SK-N-SH (cell line): ENCODE results near the gene YPEL3. TPM values are rescaled to one million over a fixed set of nuclear protein-coding genes. Genes with fewer than 3 reads are reported as not detected.

ENCODE experiments used
- CTCF ChIA-PET: fragments of 300-600, 350-600 bp; formaldehyde crosslinking; extraction: SDS; loops from one replicate; lab custom pipeline; 2021; lab: Yijun Ruan, JAX
- POLR2A ChIA-PET: fragments of 350-600 bp; sonication (Branson Sonifier 250); formaldehyde crosslinking; extraction: SDS; loops from one replicate; lab custom pipeline; 2020; ENCODE audit warnings: antibody characterized with exemption, inconsistent platforms; lab: Yijun Ruan, JAX
- DNase-seq: peaks from one replicate; pipeline ENCODE4 v3.0.0; 2012
- H2AFZ ChIP-seq: fragments of 200-600 bp; sonication (generic); 2 replicates; pipeline ENCODE4 v1.8.1; 2016; ENCODE audit warnings: antibody characterized with exemption, mild to moderate bottlenecking, low read depth
- H3F3A ChIP-seq: fragments of 200-600 bp; sonication (generic); replicated peaks from 2 replicates; pipeline ENCODE3; 2016; ENCODE audit warnings: antibody characterized with exemption, mild to moderate bottlenecking; ENCODE audit not compliant: insufficient read depth
- H3K27ac ChIP-seq, 2 experiments: fragments of 200-500 bp in 1 of 2; fragments of 200-600 bp in 1 of 2; sonication (Bioruptor generic) in 1 of 2; sonication (generic), shearing (Covaris generic) in 1 of 2; 2 replicates each; pipeline versions ENCODE4 v1.5.1 to v1.6.1; 2014 to 2016; ENCODE audit warnings: low read depth in 2 of 2, inconsistent platforms in 1 of 2, low read length in 1 of 2, mild to moderate bottlenecking in 1 of 2, mixed read lengths in 1 of 2
- H3K27me3 ChIP-seq: fragments of 200-600 bp; sonication (generic), shearing (Covaris generic); 2 replicates; pipeline ENCODE4 v1.6.1; 2016; ENCODE audit warnings: mixed run types; ENCODE audit not compliant: insufficient read depth
- H3K36me3 ChIP-seq, 2 experiments: fragments of 200-500 bp in 1 of 2; fragments of 200-600 bp in 1 of 2; sonication (Bioruptor generic) in 1 of 2; sonication (generic) in 1 of 2; replicated peaks in 1 of 2; 2 replicates each; pipeline versions ENCODE3 to v1.5.1; 2014 to 2016; ENCODE audit warnings: low read length in 1 of 2, mild to moderate bottlenecking in 1 of 2; ENCODE audit not compliant: insufficient read depth in 2 of 2, control insufficient read depth in 1 of 2
- H3K4me1 ChIP-seq, 2 experiments: fragments of 200-500 bp in 1 of 2; fragments of 200-600 bp in 1 of 2; sonication (Bioruptor generic) in 1 of 2; sonication (generic), shearing (Covaris generic) in 1 of 2; 2 replicates each; pipeline versions ENCODE4 v1.5.1 to v1.6.1; 2014 to 2016; ENCODE audit warnings: low read depth in 1 of 2, low read length in 1 of 2, mixed run types in 1 of 2; ENCODE audit not compliant: insufficient read depth in 2 of 2, control insufficient read depth in 1 of 2
- H3K4me2 ChIP-seq: fragments of 200-600 bp; sonication (generic), shearing (Covaris generic); 2 replicates; pipeline ENCODE4 v1.6.1; 2017; ENCODE audit warnings: mixed run types
- H3K4me3 ChIP-seq, 2 experiments: fragments of 200-500 bp in 1 of 2; fragments of 200-600 bp in 1 of 2; sonication (Bioruptor generic) in 1 of 2; sonication (generic), shearing (Covaris generic) in 1 of 2; 2 replicates each; pipeline versions ENCODE4 v1.5.1 to v1.8.1; 2014 to 2016; ENCODE audit warnings: low read depth in 2 of 2, inconsistent platforms in 1 of 2, low read length in 1 of 2, mild to moderate bottlenecking in 1 of 2, mixed read lengths in 1 of 2, moderate library complexity in 1 of 2
- H3K79me2 ChIP-seq: fragments of 200-600 bp; sonication (generic); 2 replicates; pipeline ENCODE4 v1.8.1; 2017; ENCODE audit warnings: mild to moderate bottlenecking; ENCODE audit not compliant: insufficient read depth
- H3K9ac ChIP-seq: fragments of 200-600 bp; sonication (generic); 2 replicates; pipeline ENCODE4 v1.6.1; 2017; ENCODE audit warnings: mixed run types
- H3K9me2 ChIP-seq: fragments of 200-600 bp; sonication (generic); 2 replicates; pipeline ENCODE4 v1.6.1; 2017; ENCODE audit warnings: mixed run types
- H3K9me3 ChIP-seq: fragments of 200-600 bp; sonication (generic); 2 replicates; pipeline ENCODE4 v1.6.1; 2017; ENCODE audit warnings: mixed run types, mild to moderate bottlenecking, moderate library complexity
- H4K20me1 ChIP-seq: fragments of 200-600 bp; sonication (generic); 2 replicates; pipeline ENCODE4 v1.6.1; 2017; ENCODE audit warnings: mild to moderate bottlenecking, mixed run types; ENCODE audit not compliant: insufficient read depth
- EZH2phosphoT487 ChIP-seq: fragments of 200-600 bp; sonication (generic); IDR thresholded peaks from 2 replicates; pipeline ENCODE4 v1.6.1; 2017; ENCODE audit warnings: low read depth, mixed run types, mild to moderate bottlenecking, antibody characterized with exemption, moderate library complexity, borderline replicate concordance
- FOXM1 ChIP-seq: IDR thresholded peaks from 2 replicates; pipeline ENCODE4 v1.4.0; 2012; ENCODE audit warnings: low read depth, mild to moderate bottlenecking
- GABPA ChIP-seq: IDR thresholded peaks from 2 replicates; pipeline ENCODE4 v1.4.0; 2012; ENCODE audit warnings: low read depth, mild to moderate bottlenecking
- JUND ChIP-seq: IDR thresholded peaks from 2 replicates; pipeline ENCODE4 v1.4.0; 2012
- MEF2A ChIP-seq: IDR thresholded peaks from 2 replicates; pipeline ENCODE4 v1.4.0; 2012; ENCODE audit warnings: low read depth, borderline replicate concordance
- WGBS: methylation state at CpG from one replicate; pipeline ENCODE4 v1.1.6; 2017; ENCODE audit warnings: low lambda C conversion rate; 5-methylcytosine and 5-hydroxymethylcytosine counted together
- polyA plus RNA-seq, 3 experiments: library from polyadenylated mRNA; depleted of rRNA; stranded (reverse); fragments of >200 nt; gene quantifications; 2 replicates each; pipeline ENCODE4 v1.2.3, GENCODE V29; 2012
- TF ChIP-seq, protein P1 (sequence below): IDR thresholded peaks from 2 replicates; pipeline ENCODE4 v1.4.0; 2012; ENCODE audit warnings: low read depth, borderline replicate concordance
- TF ChIP-seq, protein P2 (sequence below): IDR thresholded peaks from 2 replicates; pipeline ENCODE4; 2012

YPEL3 gene
- polyA plus RNA-seq, 1 of the 3 experiments (the other 2 are of a cell fraction): 36.6 TPM

DNA sequence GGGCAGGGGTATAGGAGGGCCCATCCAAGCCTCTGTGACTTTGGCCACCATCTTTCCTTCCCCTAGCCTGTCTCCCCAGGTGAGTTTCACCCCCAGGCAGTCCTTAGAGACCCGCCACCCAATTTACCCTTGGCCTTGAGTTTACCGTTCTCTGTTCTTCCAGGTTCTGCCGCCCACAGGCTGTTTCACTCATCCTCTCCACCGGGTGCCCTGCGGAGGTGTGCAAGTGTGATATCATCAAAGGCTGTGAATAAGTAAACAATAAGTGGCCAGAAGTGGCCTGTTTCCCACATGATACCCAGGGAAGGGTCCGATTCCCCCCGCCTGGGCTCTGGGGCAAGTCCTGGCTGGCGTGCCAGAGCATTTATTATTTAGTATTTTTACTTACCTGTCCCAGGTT lies 49.8 kb downstream of the YPEL3 start:
- no peak overlapping the region for H3K4me2 ChIP-seq
- H3K79me2 ChIP-seq: no peaks in the 10 kb centered on the region
- H3K27me3 ChIP-seq: no peaks in the 10 kb centered on the region
- H3K9me2 ChIP-seq: no peaks in the 10 kb centered on the region
- H2AFZ ChIP-seq: no peak overlapping the region
- H3K27ac ChIP-seq: no peak overlapping the region
- H3K9ac ChIP-seq: no peak overlapping the region
- no peak for TF ChIP-seq JUND
- no peak for TF ChIP-seq GABPA
- TF ChIP-seq EZH2phosphoT487: no peak
- TF ChIP-seq, protein P1, sequence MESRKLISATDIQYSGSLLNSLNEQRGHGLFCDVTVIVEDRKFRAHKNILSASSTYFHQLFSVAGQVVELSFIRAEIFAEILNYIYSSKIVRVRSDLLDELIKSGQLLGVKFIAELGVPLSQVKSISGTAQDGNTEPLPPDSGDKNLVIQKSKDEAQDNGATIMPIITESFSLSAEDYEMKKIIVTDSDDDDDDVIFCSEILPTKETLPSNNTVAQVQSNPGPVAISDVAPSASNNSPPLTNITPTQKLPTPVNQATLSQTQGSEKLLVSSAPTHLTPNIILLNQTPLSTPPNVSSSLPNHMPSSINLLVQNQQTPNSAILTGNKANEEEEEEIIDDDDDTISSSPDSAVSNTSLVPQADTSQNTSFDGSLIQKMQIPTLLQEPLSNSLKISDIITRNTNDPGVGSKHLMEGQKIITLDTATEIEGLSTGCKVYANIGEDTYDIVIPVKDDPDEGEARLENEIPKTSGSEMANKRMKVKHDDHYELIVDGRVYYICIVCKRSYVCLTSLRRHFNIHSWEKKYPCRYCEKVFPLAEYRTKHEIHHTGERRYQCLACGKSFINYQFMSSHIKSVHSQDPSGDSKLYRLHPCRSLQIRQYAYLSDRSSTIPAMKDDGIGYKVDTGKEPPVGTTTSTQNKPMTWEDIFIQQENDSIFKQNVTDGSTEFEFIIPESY: no peak
- TF ChIP-seq FOXM1: no peak
- TF ChIP-seq, protein P2, sequence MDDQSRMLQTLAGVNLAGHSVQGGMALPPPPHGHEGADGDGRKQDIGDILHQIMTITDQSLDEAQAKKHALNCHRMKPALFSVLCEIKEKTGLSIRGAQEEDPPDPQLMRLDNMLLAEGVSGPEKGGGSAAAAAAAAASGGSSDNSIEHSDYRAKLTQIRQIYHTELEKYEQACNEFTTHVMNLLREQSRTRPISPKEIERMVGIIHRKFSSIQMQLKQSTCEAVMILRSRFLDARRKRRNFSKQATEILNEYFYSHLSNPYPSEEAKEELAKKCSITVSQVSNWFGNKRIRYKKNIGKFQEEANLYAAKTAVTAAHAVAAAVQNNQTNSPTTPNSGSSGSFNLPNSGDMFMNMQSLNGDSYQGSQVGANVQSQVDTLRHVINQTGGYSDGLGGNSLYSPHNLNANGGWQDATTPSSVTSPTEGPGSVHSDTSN: no peak
- TF ChIP-seq MEF2A: no peak
- H3K36me3 ChIP-seq: no peaks in the 10 kb centered on the region
- POLR2A ChIA-PET: no interaction called here
- H3K4me3 ChIP-seq: no peak overlapping the region
- CTCF ChIA-PET: interaction anchor here (6.1 kb wide), 1 partner anchor 14 kb away, joined by 31 read pairs; the partner anchor contains the start of gene TLCD3B
- no peaks in the 10 kb centered on the region for H4K20me1 ChIP-seq
- no peaks in the 10 kb centered on the region for H3K4me1 ChIP-seq
- no peaks in the 10 kb centered on the region for H3K9me3 ChIP-seq
- 83% methylated on average over 7 of the region's 8 CpGs for WGBS
- no peak for DNase-seq
- H3F3A ChIP-seq: peaks cover 2% of the 10 kb centered on the region

Other genes with a start within 250 kb of the YPEL3 start
- gene CDIPT, start 233.0 kb downstream of the YPEL3 start, polyA plus RNA-seq (2012; rRNA removed): 90.7 and 94.8 TPM in 2 replicates
- gene SEZ6L2, start 196.7 kb downstream of the YPEL3 start, polyA plus RNA-seq (2012; rRNA removed): 26.6 and 59.8 TPM in 2 replicates
- gene ASPHD1, start 195.7 kb downstream of the YPEL3 start, polyA plus RNA-seq (2012; rRNA removed): 29.0 and 35.1 TPM in 2 replicates
- 28.5 and 31.0 TPM in 2 replicates for gene KCTD13, start 170.0 kb downstream of the YPEL3 start, polyA plus RNA-seq (2012; rRNA removed)
- gene TMEM219, start 134.1 kb downstream of the YPEL3 start, polyA plus RNA-seq (2012; rRNA removed): 95.0 and 101 TPM in 2 replicates
- gene TAOK2, start 122.3 kb downstream of the YPEL3 start, polyA plus RNA-seq (2012; rRNA removed): 21.9 and 23.1 TPM in 2 replicates
- gene HIRIP3, start 100.6 kb downstream of the YPEL3 start, polyA plus RNA-seq (2012; rRNA removed): 15.4 and 18.9 TPM in 2 replicates
- gene INO80E, start 100.0 kb downstream of the YPEL3 start, polyA plus RNA-seq (2012; rRNA removed): 43.9 and 46.6 TPM in 2 replicates
- 10.3 and 10.4 TPM in 2 replicates for gene DOC2A, start 85.2 kb downstream of the YPEL3 start, polyA plus RNA-seq (2012; rRNA removed)
- not detected in 2 replicates for gene C16orf92, start 73.0 kb downstream of the YPEL3 start, polyA plus RNA-seq (2012; rRNA removed)
- 2.3 and 3.8 TPM in 2 replicates for gene TLCD3B, start 64.9 kb downstream of the YPEL3 start, polyA plus RNA-seq (2012; rRNA removed)
- 437 and 641 TPM in 2 replicates for gene ALDOA, start 30.5 kb downstream of the YPEL3 start, polyA plus RNA-seq (2012; rRNA removed)
- gene PPP4C, start 20.2 kb downstream of the YPEL3 start, polyA plus RNA-seq (2012; rRNA removed): 325 and 339 TPM in 2 replicates
- 0.16 and 0.18 TPM in 2 replicates for gene TBX6, start 4.3 kb downstream of the YPEL3 start, polyA plus RNA-seq (2012; rRNA removed)
- 1.5 and 2.3 TPM in 2 replicates for gene GDPD3, start 17.3 kb upstream of the YPEL3 start, polyA plus RNA-seq (2012; rRNA removed)
- 65.6 and 67.3 TPM in 2 replicates for gene MAPK3, start 27.0 kb upstream of the YPEL3 start, polyA plus RNA-seq (2012; rRNA removed)
- 13.0 and 13.5 TPM in 2 replicates for gene CORO1A, start 87.4 kb upstream of the YPEL3 start, polyA plus RNA-seq (2012; rRNA removed)
- 660 and 726 TPM in 2 replicates for gene BOLA2B, start 97.5 kb upstream of the YPEL3 start, polyA plus RNA-seq (2012; rRNA removed)
- gene SLX1A, start 97.7 kb upstream of the YPEL3 start, polyA plus RNA-seq (2012; rRNA removed): 45.0 and 68.8 TPM in 2 replicates
- 20.4 and 24.1 TPM in 2 replicates for gene SULT1A3, start 103.0 kb upstream of the YPEL3 start, polyA plus RNA-seq (2012; rRNA removed)
- gene NPIPB13, start 152.3 kb upstream of the YPEL3 start, polyA plus RNA-seq (2012; rRNA removed): 1.9 and 5.3 TPM in 2 replicates